Upper lobe of right lung (tissue), 1 donor: ENCODE measurements around the gene ARHGAP24. TPM values are rescaled to one million over a fixed set of nuclear protein-coding genes. Genes with fewer than 3 reads are reported as not detected.

Source experiments
- ATAC-seq: fragments of 200-7000 bp; cut with Tn5 transposase; one replicate; pipeline ENCODE4 v1.9.1; 2020; ENCODE audit warnings: mild to moderate bottlenecking, moderate library complexity
- DNase-seq: peaks from one replicate; pipeline ENCODE4 v3.0.0-alpha.2; 2020
- H3K27ac ChIP-seq: fragments of 200-600 bp; one replicate; pipeline ENCODE4 v1.8.0; 2022
- H3K27me3 ChIP-seq: fragments of 200-600 bp; one replicate; pipeline ENCODE4 v1.8.0; 2022; ENCODE audit warnings: mild to moderate bottlenecking
- H3K36me3 ChIP-seq: fragments of 200-600 bp; one replicate; pipeline ENCODE4 v1.8.0; 2022
- H3K4me1 ChIP-seq: fragments of 200-600 bp; one replicate; pipeline ENCODE4 v1.8.0; 2022
- H3K4me3 ChIP-seq: fragments of 200-600 bp; one replicate; pipeline ENCODE4 v1.8.0; 2022; ENCODE audit warnings: mild to moderate bottlenecking
- H3K9me3 ChIP-seq: fragments of 200-600 bp; one replicate; pipeline ENCODE4 v1.8.0; 2022
- CTCF ChIP-seq: fragments of 200-600 bp; IDR thresholded peaks from one replicate; pipeline ENCODE4 v1.8.0; 2022; ENCODE audit warnings: antibody characterized with exemption
- intact Hi-C: fragments of 100-400 bp; cut with DNase I; formaldehyde crosslinking; loops from one replicate; pipeline ENCODE4 v1.11.0; 2022
- total RNA-seq: library from RNA; stranded (reverse); fragmentation: NEBNext Ultra II Directional; extraction: Animal tissue kit (Norgen Biotek cat#: 25700); gene quantifications from one replicate; pipeline ENCODE4 v1.2.1, GENCODE V29; 2021
- donor health status: DM: no; HTN: yes; CAD: no; lungs with severe emphysema.

The ARHGAP24 gene
- total RNA-seq, 1 donor from 2014 or later, result 29.8 TPM

- DNase-seq, result no peak
- no peak overlapping the region for H3K4me3 ChIP-seq
- intact Hi-C loops, result no loop called here
- no peaks in the 10 kb centered on the region for H3K27me3 ChIP-seq
- no peaks in the 10 kb centered on the region for H3K9me3 ChIP-seq
- no peaks in the 10 kb centered on the region for H3K4me1 ChIP-seq
- no peak for ATAC-seq
- no peaks in the 10 kb centered on the region for H3K36me3 ChIP-seq
- no peak for TF ChIP-seq CTCF
- no peak overlapping the region for H3K27ac ChIP-seq
Measured at GRCh38 chr4:85807247-85807950, 332.4 kb downstream of the ARHGAP24 start.

- no peaks in the 10 kb centered on the region for H3K4me1 ChIP-seq
- H3K27me3 ChIP-seq, result no peaks in the 10 kb centered on the region
- no peak overlapping the region for H3K27ac ChIP-seq
- no peak overlapping the region for H3K4me3 ChIP-seq
- DNase-seq, result no peak
- no peaks in the 10 kb centered on the region for H3K36me3 ChIP-seq
- H3K9me3 ChIP-seq, result no peaks in the 10 kb centered on the region
- ATAC-seq, result no peak
- TF ChIP-seq CTCF, result no peak
- intact Hi-C loops, result no loop called here
Measured at GRCh38 chr4:85808104-85808503, 333.2 kb downstream of the ARHGAP24 start.

- Histone ChIP-seq H3K9me3 (no peaks in the 10 kb centered on the region), H3K4me3 (no peak overlapping the region), H3K27ac (no peak overlapping the region), H3K27me3 (no peaks in the 10 kb centered on the region), H3K4me1 (no peaks in the 10 kb centered on the region), H3K36me3 (no peaks in the 10 kb centered on the region)
- DNase-seq (no peak), ATAC-seq (no peak)
- intact Hi-C loops, result no loop called here
- TF ChIP-seq CTCF, result no peak
Measured at GRCh38 chr4:85808864-85809263, 333.9 kb downstream of the ARHGAP24 start.

- intact Hi-C loops, result no loop called here
- no peak overlapping the region for H3K4me3 ChIP-seq
- no peaks in the 10 kb centered on the region for H3K9me3 ChIP-seq
- no peaks in the 10 kb centered on the region for H3K36me3 ChIP-seq
- peak; percentile 41 for ATAC-seq
- no peak for DNase-seq
- no peak overlapping the region for H3K27ac ChIP-seq
- H3K4me1 ChIP-seq, result no peaks in the 10 kb centered on the region
- TF ChIP-seq CTCF, result no peak
- H3K27me3 ChIP-seq, result no peaks in the 10 kb centered on the region
Measured at GRCh38 chr4:85812776-85813175, 337.8 kb downstream of the ARHGAP24 start.

GRCh38 chr4:85815796-85816459 lies 341.0 kb downstream of the ARHGAP24 start:
- H3K9me3 ChIP-seq, result no peaks in the 10 kb centered on the region
- no peak for ATAC-seq
- no peak overlapping the region for H3K4me3 ChIP-seq
- no peaks in the 10 kb centered on the region for H3K36me3 ChIP-seq
- H3K27me3 ChIP-seq, result no peaks in the 10 kb centered on the region
- no peaks in the 10 kb centered on the region for H3K4me1 ChIP-seq
- no peak overlapping the region for H3K27ac ChIP-seq
- no peak for DNase-seq
- intact Hi-C loops, result no loop called here
- no peak for TF ChIP-seq CTCF
